SK-N-SH (cell line): ENCODE measurements around the gene SASH1. TPM values are rescaled to one million over a fixed set of nuclear protein-coding genes. Genes with fewer than 3 reads are reported as not detected.

Experiments
- CTCF ChIA-PET: fragments of 300-600, 350-600 bp; formaldehyde crosslinking; extraction: SDS; loops from one replicate; lab custom pipeline; 2021; lab: Yijun Ruan, JAX
- POLR2A ChIA-PET: fragments of 350-600 bp; sonication (Branson Sonifier 250); formaldehyde crosslinking; extraction: SDS; loops from one replicate; lab custom pipeline; 2020; ENCODE audit warnings: antibody characterized with exemption, inconsistent platforms; lab: Yijun Ruan, JAX
- DNase-seq: peaks from one replicate; pipeline ENCODE4 v3.0.0; 2012
- H2AFZ ChIP-seq: fragments of 200-600 bp; sonication (generic); 2 replicates; pipeline ENCODE4 v1.8.1; 2016; ENCODE audit warnings: antibody characterized with exemption, mild to moderate bottlenecking, low read depth
- H3F3A ChIP-seq: fragments of 200-600 bp; sonication (generic); replicated peaks from 2 replicates; pipeline ENCODE3; 2016; ENCODE audit warnings: antibody characterized with exemption, mild to moderate bottlenecking; ENCODE audit not compliant: insufficient read depth
- H3K27ac ChIP-seq, 2 experiments: fragments of 200-500 bp in 1 of 2; fragments of 200-600 bp in 1 of 2; sonication (Bioruptor generic) in 1 of 2; sonication (generic), shearing (Covaris generic) in 1 of 2; 2 replicates each; pipeline versions ENCODE4 v1.5.1 to v1.6.1; 2014 to 2016; ENCODE audit warnings: low read depth in 2 of 2, inconsistent platforms in 1 of 2, low read length in 1 of 2, mild to moderate bottlenecking in 1 of 2, mixed read lengths in 1 of 2
- H3K27me3 ChIP-seq: fragments of 200-600 bp; sonication (generic), shearing (Covaris generic); 2 replicates; pipeline ENCODE4 v1.6.1; 2016; ENCODE audit warnings: mixed run types; ENCODE audit not compliant: insufficient read depth
- H3K36me3 ChIP-seq, 2 experiments: fragments of 200-500 bp in 1 of 2; fragments of 200-600 bp in 1 of 2; sonication (Bioruptor generic) in 1 of 2; sonication (generic) in 1 of 2; replicated peaks in 1 of 2; 2 replicates each; pipeline versions ENCODE3 to v1.5.1; 2014 to 2016; ENCODE audit warnings: low read length in 1 of 2, mild to moderate bottlenecking in 1 of 2; ENCODE audit not compliant: insufficient read depth in 2 of 2, control insufficient read depth in 1 of 2
- H3K4me1 ChIP-seq, 2 experiments: fragments of 200-500 bp in 1 of 2; fragments of 200-600 bp in 1 of 2; sonication (Bioruptor generic) in 1 of 2; sonication (generic), shearing (Covaris generic) in 1 of 2; 2 replicates each; pipeline versions ENCODE4 v1.5.1 to v1.6.1; 2014 to 2016; ENCODE audit warnings: low read depth in 1 of 2, low read length in 1 of 2, mixed run types in 1 of 2; ENCODE audit not compliant: insufficient read depth in 2 of 2, control insufficient read depth in 1 of 2
- H3K4me2 ChIP-seq: fragments of 200-600 bp; sonication (generic), shearing (Covaris generic); 2 replicates; pipeline ENCODE4 v1.6.1; 2017; ENCODE audit warnings: mixed run types
- H3K4me3 ChIP-seq, 2 experiments: fragments of 200-500 bp in 1 of 2; fragments of 200-600 bp in 1 of 2; sonication (Bioruptor generic) in 1 of 2; sonication (generic), shearing (Covaris generic) in 1 of 2; 2 replicates each; pipeline versions ENCODE4 v1.5.1 to v1.8.1; 2014 to 2016; ENCODE audit warnings: low read depth in 2 of 2, inconsistent platforms in 1 of 2, low read length in 1 of 2, mild to moderate bottlenecking in 1 of 2, mixed read lengths in 1 of 2, moderate library complexity in 1 of 2
- H3K79me2 ChIP-seq: fragments of 200-600 bp; sonication (generic); 2 replicates; pipeline ENCODE4 v1.8.1; 2017; ENCODE audit warnings: mild to moderate bottlenecking; ENCODE audit not compliant: insufficient read depth
- H3K9ac ChIP-seq: fragments of 200-600 bp; sonication (generic); 2 replicates; pipeline ENCODE4 v1.6.1; 2017; ENCODE audit warnings: mixed run types
- H3K9me2 ChIP-seq: fragments of 200-600 bp; sonication (generic); 2 replicates; pipeline ENCODE4 v1.6.1; 2017; ENCODE audit warnings: mixed run types
- H3K9me3 ChIP-seq: fragments of 200-600 bp; sonication (generic); 2 replicates; pipeline ENCODE4 v1.6.1; 2017; ENCODE audit warnings: mixed run types, mild to moderate bottlenecking, moderate library complexity
- H4K20me1 ChIP-seq: fragments of 200-600 bp; sonication (generic); 2 replicates; pipeline ENCODE4 v1.6.1; 2017; ENCODE audit warnings: mild to moderate bottlenecking, mixed run types; ENCODE audit not compliant: insufficient read depth
- EP300 ChIP-seq, 2 experiments: IDR thresholded peaks; 2 replicates each; pipeline versions ENCODE4 v1.4.0 to v1.6.1; 2012; ENCODE audit warnings: borderline replicate concordance in 1 of 2, low read depth in 1 of 2, low read length in 1 of 2
- EZH2phosphoT487 ChIP-seq: fragments of 200-600 bp; sonication (generic); IDR thresholded peaks from 2 replicates; pipeline ENCODE4 v1.6.1; 2017; ENCODE audit warnings: low read depth, mixed run types, mild to moderate bottlenecking, antibody characterized with exemption, moderate library complexity, borderline replicate concordance
- MXI1 ChIP-seq: IDR thresholded peaks from 2 replicates; pipeline ENCODE4 v1.6.1; 2012; ENCODE audit warnings: mild to moderate bottlenecking, low read depth, low read length, improper control_type of control experiment
- RXRA ChIP-seq: IDR thresholded peaks from 2 replicates; pipeline ENCODE4 v1.4.0; 2012; ENCODE audit warnings: low read depth, mild to moderate bottlenecking, borderline replicate concordance
- SIN3A ChIP-seq: IDR thresholded peaks from 2 replicates; pipeline ENCODE4 v1.6.1; 2012; ENCODE audit warnings: low read depth, mild to moderate bottlenecking, low read length, moderate library complexity, borderline replicate concordance
- TAF1 ChIP-seq: IDR thresholded peaks from 2 replicates; pipeline ENCODE4 v1.6.1; 2012; ENCODE audit warnings: low read depth, mild to moderate bottlenecking, low read length, moderate library complexity, borderline replicate concordance
- TEAD4 ChIP-seq: IDR thresholded peaks from 2 replicates; pipeline ENCODE4 v1.4.0; 2012; ENCODE audit warnings: mild to moderate bottlenecking, borderline replicate concordance; ENCODE audit not compliant: insufficient read depth
- WGBS: methylation state at CpG from one replicate; pipeline ENCODE4 v1.1.6; 2017; ENCODE audit warnings: low lambda C conversion rate; 5-methylcytosine and 5-hydroxymethylcytosine counted together
- polyA plus RNA-seq, 3 experiments: library from polyadenylated mRNA; depleted of rRNA; stranded (reverse); fragments of >200 nt; gene quantifications; 2 replicates each; pipeline ENCODE4 v1.2.3, GENCODE V29; 2012
- TF ChIP-seq, protein P1 (sequence below): fragments of 200-600 bp; sonication (generic); IDR thresholded peaks from 2 replicates; pipeline ENCODE4 v1.6.1; 2017; ENCODE audit warnings: antibody characterized with exemption, mild to moderate bottlenecking, moderate library complexity
- TF ChIP-seq, protein P2 (sequence below): IDR thresholded peaks from 2 replicates; pipeline ENCODE4 v1.6.1; 2012; ENCODE audit warnings: mild to moderate bottlenecking, low read depth, low read length, moderate library complexity
- TF ChIP-seq, protein P3 (sequence below): IDR thresholded peaks from 2 replicates; pipeline ENCODE4 v1.4.0; 2012; ENCODE audit warnings: low read depth

The SASH1 gene
- polyA plus RNA-seq, 1 of the 3 experiments (the other 2 are of a cell fraction): 19.8 TPM

DNA sequence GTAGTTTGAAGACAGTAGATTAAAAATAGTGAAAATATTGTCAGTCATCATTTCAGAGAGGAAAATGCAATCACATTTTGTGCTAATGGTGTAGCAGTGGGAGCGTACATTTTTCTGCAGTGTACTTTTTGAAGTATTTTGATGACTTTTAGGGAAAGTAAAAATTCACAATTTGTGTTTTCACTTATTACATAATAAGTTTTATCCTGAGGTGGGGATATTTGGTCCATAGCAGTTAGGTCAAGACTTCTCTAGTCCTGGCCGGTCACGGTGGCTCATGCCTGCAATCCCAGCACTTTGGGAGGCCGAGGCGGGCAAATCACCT, 122.3 kb downstream of the SASH1 start (continued):
- no peak for TF ChIP-seq SIN3A

DNA sequence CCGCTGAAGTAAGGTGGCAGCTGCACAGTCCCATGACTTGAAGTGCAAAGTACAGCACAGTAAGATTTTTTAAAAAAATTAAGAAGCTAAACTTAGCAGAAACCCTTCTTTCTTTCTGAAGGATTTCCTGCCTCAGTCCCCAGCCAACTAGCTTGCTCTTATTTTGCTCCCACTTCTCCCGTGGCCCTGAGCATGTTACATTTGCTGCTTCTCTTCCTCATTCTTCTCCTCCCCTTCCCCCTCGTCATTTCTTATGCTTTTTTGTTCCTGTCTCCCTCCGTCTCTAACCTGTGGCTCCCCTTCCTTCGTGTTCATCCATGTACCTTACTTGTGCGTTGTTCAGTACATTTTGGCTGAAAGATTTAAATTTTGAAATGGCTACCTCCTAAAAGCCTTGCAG, 123.0 kb downstream of the SASH1 start:
- no peaks in the 10 kb centered on the region for H3K9me2 ChIP-seq

More for the DNA sequence above, 123.0 kb downstream of the SASH1 start:
- Histone ChIP-seq H3K4me2 (no peak overlapping the region), H3K27me3 (no peaks in the 10 kb centered on the region), H4K20me1 (no peaks in the 10 kb centered on the region), H2AFZ (no peak overlapping the region), H3K4me1 (peaks cover 0 to 15% of the 10 kb centered on the region in 2 experiments; a peak in 2 of 4 replicates), H3K27ac (no peak overlapping the region), H3K36me3 (no peaks in the 10 kb centered on the region), H3K9ac (no peak overlapping the region), H3K4me3 (no peak overlapping the region), H3K79me2 (peaks cover 69% of the 10 kb centered on the region), H3K9me3 (no peaks in the 10 kb centered on the region), H3F3A (peaks cover 26% of the 10 kb centered on the region)
- CTCF ChIA-PET: interaction anchor here (0.6 to 3.4 kb wide), 3 partner anchors 11 to 335 kb away, joined by 3 to 17 read pairs (median 4); no protein-coding TSS in a partner anchor
- WGBS: 60% methylated on average over 6 of the region's 6 CpGs
- no peak for TF ChIP-seq EZH2phosphoT487
- TF ChIP-seq MXI1: no peak
- TF ChIP-seq, protein P1, sequence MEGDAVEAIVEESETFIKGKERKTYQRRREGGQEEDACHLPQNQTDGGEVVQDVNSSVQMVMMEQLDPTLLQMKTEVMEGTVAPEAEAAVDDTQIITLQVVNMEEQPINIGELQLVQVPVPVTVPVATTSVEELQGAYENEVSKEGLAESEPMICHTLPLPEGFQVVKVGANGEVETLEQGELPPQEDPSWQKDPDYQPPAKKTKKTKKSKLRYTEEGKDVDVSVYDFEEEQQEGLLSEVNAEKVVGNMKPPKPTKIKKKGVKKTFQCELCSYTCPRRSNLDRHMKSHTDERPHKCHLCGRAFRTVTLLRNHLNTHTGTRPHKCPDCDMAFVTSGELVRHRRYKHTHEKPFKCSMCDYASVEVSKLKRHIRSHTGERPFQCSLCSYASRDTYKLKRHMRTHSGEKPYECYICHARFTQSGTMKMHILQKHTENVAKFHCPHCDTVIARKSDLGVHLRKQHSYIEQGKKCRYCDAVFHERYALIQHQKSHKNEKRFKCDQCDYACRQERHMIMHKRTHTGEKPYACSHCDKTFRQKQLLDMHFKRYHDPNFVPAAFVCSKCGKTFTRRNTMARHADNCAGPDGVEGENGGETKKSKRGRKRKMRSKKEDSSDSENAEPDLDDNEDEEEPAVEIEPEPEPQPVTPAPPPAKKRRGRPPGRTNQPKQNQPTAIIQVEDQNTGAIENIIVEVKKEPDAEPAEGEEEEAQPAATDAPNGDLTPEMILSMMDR: no peak
- TF ChIP-seq EP300 (IDR thresholded peaks at IDR 0.05; ENCODE audit: borderline replicate concordance in 1 of 2, low read depth in 1 of 2, low read length in 1 of 2): no peak
- no peak for TF ChIP-seq TAF1
- no peak for TF ChIP-seq RXRA
- TF ChIP-seq, protein P2, sequence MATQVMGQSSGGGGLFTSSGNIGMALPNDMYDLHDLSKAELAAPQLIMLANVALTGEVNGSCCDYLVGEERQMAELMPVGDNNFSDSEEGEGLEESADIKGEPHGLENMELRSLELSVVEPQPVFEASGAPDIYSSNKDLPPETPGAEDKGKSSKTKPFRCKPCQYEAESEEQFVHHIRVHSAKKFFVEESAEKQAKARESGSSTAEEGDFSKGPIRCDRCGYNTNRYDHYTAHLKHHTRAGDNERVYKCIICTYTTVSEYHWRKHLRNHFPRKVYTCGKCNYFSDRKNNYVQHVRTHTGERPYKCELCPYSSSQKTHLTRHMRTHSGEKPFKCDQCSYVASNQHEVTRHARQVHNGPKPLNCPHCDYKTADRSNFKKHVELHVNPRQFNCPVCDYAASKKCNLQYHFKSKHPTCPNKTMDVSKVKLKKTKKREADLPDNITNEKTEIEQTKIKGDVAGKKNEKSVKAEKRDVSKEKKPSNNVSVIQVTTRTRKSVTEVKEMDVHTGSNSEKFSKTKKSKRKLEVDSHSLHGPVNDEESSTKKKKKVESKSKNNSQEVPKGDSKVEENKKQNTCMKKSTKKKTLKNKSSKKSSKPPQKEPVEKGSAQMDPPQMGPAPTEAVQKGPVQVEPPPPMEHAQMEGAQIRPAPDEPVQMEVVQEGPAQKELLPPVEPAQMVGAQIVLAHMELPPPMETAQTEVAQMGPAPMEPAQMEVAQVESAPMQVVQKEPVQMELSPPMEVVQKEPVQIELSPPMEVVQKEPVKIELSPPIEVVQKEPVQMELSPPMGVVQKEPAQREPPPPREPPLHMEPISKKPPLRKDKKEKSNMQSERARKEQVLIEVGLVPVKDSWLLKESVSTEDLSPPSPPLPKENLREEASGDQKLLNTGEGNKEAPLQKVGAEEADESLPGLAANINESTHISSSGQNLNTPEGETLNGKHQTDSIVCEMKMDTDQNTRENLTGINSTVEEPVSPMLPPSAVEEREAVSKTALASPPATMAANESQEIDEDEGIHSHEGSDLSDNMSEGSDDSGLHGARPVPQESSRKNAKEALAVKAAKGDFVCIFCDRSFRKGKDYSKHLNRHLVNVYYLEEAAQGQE: no peak
- TF ChIP-seq, protein P3, sequence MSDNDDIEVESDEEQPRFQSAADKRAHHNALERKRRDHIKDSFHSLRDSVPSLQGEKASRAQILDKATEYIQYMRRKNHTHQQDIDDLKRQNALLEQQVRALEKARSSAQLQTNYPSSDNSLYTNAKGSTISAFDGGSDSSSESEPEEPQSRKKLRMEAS: no peak
- no peak for TF ChIP-seq TEAD4
- POLR2A ChIA-PET: no interaction called here
- no peak for DNase-seq
